HUES48 (cell line): ENCODE data around the gene COL9A2.
"Not testable (repeated sequence)": the region's sequence is repeated elsewhere in the genome, so short reads cannot be mapped to it uniquely, and the experiment has no call there.

ENCODE experiments used
- H3K27ac ChIP-seq: one replicate; pipeline ENCODE4 v1.7.0; 2013; ENCODE audit warnings: low read depth, low read length, inconsistent platforms
- H3K27me3 ChIP-seq: 2 replicates; pipeline ENCODE4 v1.6.1; 2013; ENCODE audit warnings: mild to moderate bottlenecking, low read length; ENCODE audit not compliant: control insufficient read depth, insufficient read depth
- H3K36me3 ChIP-seq: 2 replicates; pipeline ENCODE4 v1.6.1; 2013; ENCODE audit warnings: low read length; ENCODE audit not compliant: control insufficient read depth, insufficient read depth
- H3K4me1 ChIP-seq: 2 replicates; pipeline ENCODE4 v1.6.1; 2013; ENCODE audit warnings: mild to moderate bottlenecking, low read length; ENCODE audit not compliant: control insufficient read depth, insufficient read depth
- H3K4me3 ChIP-seq: 2 replicates; pipeline ENCODE4 v1.5.1; 2013; ENCODE audit warnings: mild to moderate bottlenecking, low read depth, low read length
- H3K9ac ChIP-seq: 2 replicates; pipeline ENCODE4 v1.6.1; 2013; ENCODE audit warnings: mild to moderate bottlenecking, low read depth, low read length, moderate library complexity
- H3K9me3 ChIP-seq: 2 replicates; pipeline ENCODE4 v1.6.1; 2013; ENCODE audit warnings: low read length; ENCODE audit not compliant: control insufficient read depth, insufficient read depth

The COL9A2 gene

GRCh38 chr1:40350391-40350790 is 33.3 kb upstream of the COL9A2 start:
- Histone ChIP-seq H3K4me1 (no peaks in the 10 kb centered on the region), H3K4me3 (no peak overlapping the region), H3K36me3 (no peaks in the 10 kb centered on the region), H3K27ac (no peak overlapping the region), H3K27me3 (no peaks in the 10 kb centered on the region), H3K9me3 (no peaks in the 10 kb centered on the region), H3K9ac (no peak overlapping the region)

- no peak overlapping the region for H3K4me3 ChIP-seq
- H3K36me3 ChIP-seq = no peaks in the 10 kb centered on the region
- H3K27me3 ChIP-seq = 0 out of 2 replicates have a peak, but pooled peaks cover 3% of the 10 kb centered on the region
- H3K9me3 ChIP-seq = no peaks in the 10 kb centered on the region
- no peaks in the 10 kb centered on the region for H3K4me1 ChIP-seq
- H3K9ac ChIP-seq = no peak overlapping the region
- no peak overlapping the region for H3K27ac ChIP-seq
These were observed 27.5 kb upstream of the COL9A2 start for GRCh38 chr1:40344597-40344996.

DNA sequence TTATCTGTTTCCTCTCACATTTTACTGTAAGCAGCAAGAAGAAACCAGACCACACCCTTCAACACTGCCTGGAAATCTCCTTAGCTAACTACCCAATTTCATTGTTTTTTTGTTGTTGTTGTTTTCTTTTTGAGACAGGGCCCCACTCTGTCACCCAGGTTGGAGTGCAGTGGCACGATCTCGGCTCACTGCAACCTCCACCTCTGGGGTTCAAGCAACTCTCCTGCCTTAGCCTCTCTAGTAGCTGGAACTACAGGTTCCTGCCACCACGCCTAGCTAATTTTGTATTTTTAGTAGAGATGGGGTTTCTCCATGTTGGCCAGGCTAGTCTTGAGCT is 25.3 kb upstream of the COL9A2 start:
- H3K27ac ChIP-seq, H3K9ac ChIP-seq: not testable (repeated sequence)

DNA sequence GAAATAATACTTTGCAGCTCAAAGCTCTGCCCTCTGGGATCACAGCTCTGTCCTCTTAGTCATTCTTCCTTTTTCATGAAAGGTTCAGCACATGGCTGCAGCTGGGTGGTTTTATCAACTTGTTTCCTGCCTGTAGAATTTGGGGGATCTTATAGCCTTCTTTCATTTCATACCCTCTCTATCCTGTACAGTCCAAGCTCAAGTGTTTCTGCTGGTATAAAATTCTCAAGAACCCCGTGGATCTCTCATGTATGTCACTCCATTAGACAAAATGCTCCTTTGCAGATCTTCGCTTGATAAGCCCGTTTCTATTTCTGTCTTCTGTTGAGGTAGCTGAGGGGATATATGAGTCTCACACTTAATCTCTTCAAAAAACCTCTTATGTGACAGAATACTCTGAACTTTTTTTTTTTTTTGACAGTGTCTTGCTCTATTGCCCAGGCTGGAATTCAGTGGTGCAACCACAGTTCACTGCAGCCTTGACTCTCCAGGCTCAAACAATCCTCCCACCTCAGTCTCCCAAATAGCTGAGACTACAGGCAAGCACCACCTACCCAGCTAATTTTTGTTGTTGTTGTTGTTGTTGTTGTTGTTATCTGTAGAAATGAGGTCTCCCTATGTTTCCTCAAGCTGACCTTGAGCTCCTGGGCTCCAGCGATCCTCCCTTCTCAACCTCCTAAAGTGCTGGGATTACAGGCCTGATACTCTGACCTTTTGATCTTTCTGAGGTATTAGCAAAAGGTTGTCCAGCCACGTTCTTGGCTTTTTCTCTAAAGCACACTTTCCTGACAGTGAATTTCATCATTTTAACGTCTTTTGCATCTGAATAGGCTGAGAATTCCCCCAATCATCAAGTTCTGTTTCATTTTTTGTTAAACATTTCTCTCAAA is 24.6 kb upstream of the COL9A2 start:
- Histone ChIP-seq H3K4me1 (no peaks in the 10 kb centered on the region), H3K36me3 (no peaks in the 10 kb centered on the region), H3K9ac (no peak overlapping the region)

More for the DNA sequence above, 25.3 kb upstream of the COL9A2 start:
- H3K4me1 ChIP-seq, H3K9me3 ChIP-seq, H3K4me3 ChIP-seq, H3K36me3 ChIP-seq, H3K27me3 ChIP-seq: not testable (repeated sequence)

GRCh38 chr1:40339420-40340323 is 22.6 kb upstream of the COL9A2 start:
- 0 out of 2 replicates have a peak, but pooled peaks cover 10% of the 10 kb centered on the region for H3K27me3 ChIP-seq
- no peak overlapping the region for H3K27ac ChIP-seq
- no peak overlapping the region for H3K9ac ChIP-seq
- H3K9me3 ChIP-seq = no peaks in the 10 kb centered on the region
- H3K4me1 ChIP-seq = no peaks in the 10 kb centered on the region
- H3K4me3 ChIP-seq = no peak overlapping the region
- no peaks in the 10 kb centered on the region for H3K36me3 ChIP-seq

More for the DNA sequence above, 24.6 kb upstream of the COL9A2 start:
- no peak overlapping the region for H3K4me3 ChIP-seq
- H3K27me3 ChIP-seq = 0 out of 2 replicates have a peak, but pooled peaks cover 10% of the 10 kb centered on the region
- no peaks in the 10 kb centered on the region for H3K9me3 ChIP-seq
- H3K27ac ChIP-seq = no peak overlapping the region

DNA sequence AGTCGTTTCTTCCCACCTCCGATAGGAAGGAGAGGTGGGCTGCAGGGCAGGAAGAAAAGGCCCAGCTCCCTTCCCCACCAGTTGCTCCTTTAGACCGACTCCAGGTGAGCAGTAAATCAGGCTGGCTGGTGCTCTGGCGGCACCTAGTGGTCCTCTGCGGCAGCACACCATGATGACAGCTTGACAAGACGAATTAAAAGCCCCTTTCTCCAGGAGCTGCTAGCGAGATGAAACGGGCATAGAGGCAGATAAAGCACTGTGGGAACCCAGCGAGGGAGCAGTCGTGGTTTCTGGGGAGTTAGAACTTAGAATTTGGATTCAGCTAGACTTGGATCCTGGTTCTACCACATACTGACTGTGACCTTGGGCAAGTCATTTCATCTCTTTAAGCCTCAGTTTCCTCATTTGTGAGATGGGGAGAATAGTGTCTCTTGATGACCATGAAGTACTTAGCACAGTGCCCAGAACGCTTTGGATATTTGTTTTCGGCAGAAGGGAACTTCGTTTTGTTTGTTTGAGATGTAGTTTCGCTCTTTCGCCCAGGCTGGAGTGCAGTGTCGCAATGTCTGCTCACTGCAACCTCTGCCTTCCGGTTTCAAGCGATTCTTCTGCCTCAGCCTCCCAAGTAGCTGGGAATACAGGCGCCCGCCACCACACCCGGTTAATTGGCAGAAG is 21.8 kb upstream of the COL9A2 start:
- H3K4me3 ChIP-seq = no peak overlapping the region
- no peak overlapping the region for H3K9ac ChIP-seq
- H3K27ac ChIP-seq = no peak overlapping the region
- H3K36me3 ChIP-seq = no peaks in the 10 kb centered on the region
- no peaks in the 10 kb centered on the region for H3K4me1 ChIP-seq
- H3K9me3 ChIP-seq = no peaks in the 10 kb centered on the region
- 0 out of 2 replicates have a peak, but pooled peaks cover 10% of the 10 kb centered on the region for H3K27me3 ChIP-seq

DNA sequence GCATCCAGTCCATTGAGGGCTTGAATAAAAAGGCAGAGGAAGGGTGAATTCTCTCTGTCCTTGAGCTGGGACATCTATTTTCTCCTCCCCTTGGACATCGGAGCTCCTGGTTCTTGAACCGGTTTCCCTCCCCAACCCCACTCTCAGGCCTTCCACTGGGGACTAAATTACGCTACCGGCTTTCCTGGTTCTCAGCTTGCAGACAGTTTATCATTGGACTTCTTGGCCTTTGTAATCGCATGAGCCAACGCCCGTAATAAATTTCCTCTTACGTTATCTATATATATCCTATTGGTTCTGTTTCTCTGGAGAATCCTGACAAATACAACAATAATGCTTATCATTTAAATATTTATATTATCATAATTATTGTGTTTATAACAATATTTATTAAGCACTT is 20.4 kb upstream of the COL9A2 start:
- Histone ChIP-seq H3K36me3 (no peaks in the 10 kb centered on the region), H3K27me3 (0 out of 2 replicates have a peak, but pooled peaks cover 10% of the 10 kb centered on the region), H3K27ac (no peak overlapping the region), H3K4me1 (no peaks in the 10 kb centered on the region), H3K9ac (no peak overlapping the region), H3K9me3 (no peaks in the 10 kb centered on the region), H3K4me3 (no peak overlapping the region)

DNA sequence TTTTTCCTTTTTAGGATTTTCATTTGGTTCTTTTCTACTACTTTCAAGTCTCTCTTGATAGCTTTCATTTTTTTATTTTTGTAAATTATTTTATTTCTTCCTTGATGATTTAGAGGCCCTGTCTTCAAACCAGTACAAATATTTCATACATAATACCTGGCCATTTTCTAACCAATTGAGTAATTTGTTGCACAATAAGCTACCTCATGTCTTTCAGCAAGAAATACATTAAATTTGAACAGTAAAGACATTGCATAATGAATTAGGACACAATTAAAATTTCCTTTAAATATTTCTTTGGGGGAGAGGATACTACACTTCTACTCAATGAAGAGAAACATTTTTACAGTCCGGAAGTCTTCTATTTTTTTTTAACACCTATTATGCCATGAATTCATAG is 15.6 kb upstream of the COL9A2 start:
- Histone ChIP-seq H3K9me3 (no peaks in the 10 kb centered on the region), H3K27ac (no peak overlapping the region), H3K4me3 (no peak overlapping the region), H3K4me1 (no peaks in the 10 kb centered on the region), H3K9ac (no peak overlapping the region), H3K27me3 (no peaks in the 10 kb centered on the region), H3K36me3 (no peaks in the 10 kb centered on the region)

- H3K4me1 ChIP-seq, H3K27me3 ChIP-seq, H3K27ac ChIP-seq, H3K4me3 ChIP-seq, H3K9ac ChIP-seq, H3K36me3 ChIP-seq, H3K9me3 ChIP-seq: not testable (repeated sequence)
These were observed 14.3 kb upstream of the COL9A2 start for GRCh38 chr1:40331403-40331802.

GRCh38 chr1:40318970-40319621 is 2.0 kb upstream of the COL9A2 start:
- Histone ChIP-seq H3K27me3 (peaks cover 50% of the 10 kb centered on the region), H3K4me1 (peaks cover 17% of the 10 kb centered on the region), H3K27ac (no peak overlapping the region), H3K9me3 (no peaks in the 10 kb centered on the region), H3K36me3 (no peaks in the 10 kb centered on the region), H3K9ac (no peak overlapping the region), H3K4me3 (no peak overlapping the region)
